IgD-negative memory B cell (primary cell): ENCODE data around the gene ENAM. TPM values are rescaled to one million over a fixed set of nuclear protein-coding genes. Genes with fewer than 3 reads are reported as not detected.

Experiments
- H3K27ac Mint-ChIP-seq, 3 donors: one replicate each; pipeline ENCODE4 v1.8.0; 2020 to 2022; ENCODE audit warnings: mild to moderate bottlenecking in 3 of 3, mixed read lengths in 3 of 3, moderate library complexity in 1 of 3
- H3K27me3 Mint-ChIP-seq: one replicate; pipeline ENCODE4 v1.8.0; 2021; ENCODE audit warnings: mixed read lengths
- H3K36me3 Mint-ChIP-seq: one replicate; pipeline ENCODE4 v1.8.0; 2020; ENCODE audit warnings: mild to moderate bottlenecking, mixed read lengths
- H3K4me1 Mint-ChIP-seq, 3 donors: one replicate each; pipeline ENCODE4 v1.8.0; 2020 to 2022; ENCODE audit warnings: mixed read lengths in 3 of 3, mild to moderate bottlenecking in 1 of 3
- H3K4me3 Mint-ChIP-seq, 4 donors: one replicate each; pipeline ENCODE4 v1.8.0; 2020 to 2022; ENCODE audit warnings: mild to moderate bottlenecking in 4 of 4, mixed read lengths in 4 of 4, moderate library complexity in 3 of 4
- H3K9me3 Mint-ChIP-seq, 3 donors: one replicate each; pipeline ENCODE4 v1.8.0; 2020 to 2021; ENCODE audit warnings: mixed read lengths in 3 of 3, mild to moderate bottlenecking in 1 of 3
- polyA plus RNA-seq: library from polyadenylated mRNA; unstranded; fragments of 300-500 nt; fragmentation: Illumina TruSeq; gene quantifications from one replicate; pipeline ENCODE4 v1.2.3, GENCODE V29; 2021

Gene ENAM, protein sequence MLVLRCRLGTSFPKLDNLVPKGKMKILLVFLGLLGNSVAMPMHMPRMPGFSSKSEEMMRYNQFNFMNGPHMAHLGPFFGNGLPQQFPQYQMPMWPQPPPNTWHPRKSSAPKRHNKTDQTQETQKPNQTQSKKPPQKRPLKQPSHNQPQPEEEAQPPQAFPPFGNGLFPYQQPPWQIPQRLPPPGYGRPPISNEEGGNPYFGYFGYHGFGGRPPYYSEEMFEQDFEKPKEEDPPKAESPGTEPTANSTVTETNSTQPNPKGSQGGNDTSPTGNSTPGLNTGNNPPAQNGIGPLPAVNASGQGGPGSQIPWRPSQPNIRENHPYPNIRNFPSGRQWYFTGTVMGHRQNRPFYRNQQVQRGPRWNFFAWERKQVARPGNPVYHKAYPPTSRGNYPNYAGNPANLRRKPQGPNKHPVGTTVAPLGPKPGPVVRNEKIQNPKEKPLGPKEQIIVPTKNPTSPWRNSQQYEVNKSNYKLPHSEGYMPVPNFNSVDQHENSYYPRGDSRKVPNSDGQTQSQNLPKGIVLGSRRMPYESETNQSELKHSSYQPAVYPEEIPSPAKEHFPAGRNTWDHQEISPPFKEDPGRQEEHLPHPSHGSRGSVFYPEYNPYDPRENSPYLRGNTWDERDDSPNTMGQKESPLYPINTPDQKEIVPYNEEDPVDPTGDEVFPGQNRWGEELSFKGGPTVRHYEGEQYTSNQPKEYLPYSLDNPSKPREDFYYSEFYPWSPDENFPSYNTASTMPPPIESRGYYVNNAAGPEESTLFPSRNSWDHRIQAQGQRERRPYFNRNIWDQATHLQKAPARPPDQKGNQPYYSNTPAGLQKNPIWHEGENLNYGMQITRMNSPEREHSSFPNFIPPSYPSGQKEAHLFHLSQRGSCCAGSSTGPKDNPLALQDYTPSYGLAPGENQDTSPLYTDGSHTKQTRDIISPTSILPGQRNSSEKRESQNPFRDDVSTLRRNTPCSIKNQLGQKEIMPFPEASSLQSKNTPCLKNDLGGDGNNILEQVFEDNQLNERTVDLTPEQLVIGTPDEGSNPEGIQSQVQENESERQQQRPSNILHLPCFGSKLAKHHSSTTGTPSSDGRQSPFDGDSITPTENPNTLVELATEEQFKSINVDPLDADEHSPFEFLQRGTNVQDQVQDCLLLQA
- 1.7 TPM for polyA plus RNA-seq

GRCh38 chr4:70628444-70628843 lies at the start of gene ENAM:
Gene ENAM, plus strand, starts transcription at chr4:70628744. Its CDS starts 757 bp downstream, at chr4:70629501.
- Mint-ChIP-seq H3K36me3 (peaks cover 4% of the 10 kb centered on the region), H3K4me1 (peaks cover 0 to 2% (median 0%) of the 10 kb centered on the region in 3 donors), H3K27me3 (no peaks in the 10 kb centered on the region), H3K27ac (no peak within 1 kb of the TSS), H3K4me3 (no peak within 1 kb of the TSS), H3K9me3 (no peaks in the 10 kb centered on the region)

DNA sequence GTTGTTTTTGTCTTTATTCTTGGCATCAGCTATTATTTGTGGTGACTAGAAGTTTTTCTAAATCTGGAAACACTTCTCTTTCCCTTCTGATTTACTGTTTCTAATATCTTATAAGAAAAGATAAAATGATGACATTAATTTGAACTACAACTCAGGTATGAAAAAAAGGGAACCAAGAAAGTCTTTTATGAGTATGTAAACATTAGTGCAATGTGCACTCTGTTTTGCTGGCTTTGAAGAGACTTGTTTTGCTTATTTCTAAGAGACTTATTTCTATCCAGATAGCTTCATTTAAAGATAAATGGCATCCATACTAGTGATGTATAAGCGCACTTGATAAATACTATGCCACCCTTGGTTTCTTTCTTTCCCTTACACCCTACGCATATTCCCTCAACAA lies 46.6 kb upstream of the ENAM start:
- peaks cover 3% of the 10 kb centered on the region for H3K27me3 Mint-ChIP-seq
- H3K4me3 Mint-ChIP-seq: no peak overlapping the region
- no peaks in the 10 kb centered on the region for H3K9me3 Mint-ChIP-seq
- H3K4me1 Mint-ChIP-seq: no peaks in the 10 kb centered on the region
- H3K36me3 Mint-ChIP-seq: no peaks in the 10 kb centered on the region
- H3K27ac Mint-ChIP-seq: no peak overlapping the region

DNA sequence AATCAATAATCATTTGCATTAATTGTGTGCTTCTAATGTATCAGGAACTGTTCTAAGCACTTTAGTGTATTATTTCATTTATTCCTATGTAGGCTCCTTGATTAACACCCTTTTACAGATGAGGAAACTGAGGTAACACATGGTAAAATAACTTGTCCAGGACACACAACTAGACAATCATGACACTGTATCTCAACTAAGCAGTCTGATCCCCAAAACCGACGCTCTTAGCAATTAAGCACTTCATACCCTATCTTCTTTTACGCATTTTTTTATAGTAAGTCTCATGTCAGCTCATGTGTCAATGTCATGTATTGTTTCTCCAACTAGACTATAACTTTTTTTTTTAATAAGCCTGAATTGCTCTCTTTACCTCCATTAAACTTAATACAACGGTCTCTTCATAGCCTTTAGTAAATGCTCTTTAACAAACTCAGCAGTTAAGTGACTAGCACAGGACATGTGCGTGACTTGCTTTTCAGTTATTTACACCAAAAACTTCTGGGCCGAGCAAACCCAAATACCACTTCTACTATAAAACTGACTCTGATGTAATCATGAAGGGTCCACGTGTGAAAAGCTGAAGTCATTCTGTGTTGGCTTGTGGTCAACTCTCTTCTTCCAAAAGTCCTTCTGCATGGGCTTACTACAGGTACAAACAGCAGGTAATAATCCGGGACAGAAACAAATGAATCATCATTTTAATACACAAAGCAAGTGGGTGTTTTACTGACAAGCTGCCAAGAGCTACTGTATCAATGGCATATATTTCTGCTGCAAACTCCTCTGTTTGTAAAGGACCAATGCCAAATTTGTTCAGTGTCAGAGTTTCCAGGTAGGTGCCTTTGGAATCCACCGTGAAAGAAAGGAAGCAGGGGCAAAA lies 44.4 kb upstream of the ENAM start:
- no peaks in the 10 kb centered on the region for H3K36me3 Mint-ChIP-seq
- peaks cover 3% of the 10 kb centered on the region for H3K27me3 Mint-ChIP-seq
- H3K27ac Mint-ChIP-seq: no peak overlapping the region
- no peak overlapping the region for H3K4me3 Mint-ChIP-seq
- no peaks in the 10 kb centered on the region for H3K9me3 Mint-ChIP-seq
- H3K4me1 Mint-ChIP-seq: no peaks in the 10 kb centered on the region

- H3K9me3 Mint-ChIP-seq: no peaks in the 10 kb centered on the region
- no peaks in the 10 kb centered on the region for H3K36me3 Mint-ChIP-seq
- H3K27me3 Mint-ChIP-seq: no peaks in the 10 kb centered on the region
- no peak overlapping the region for H3K27ac Mint-ChIP-seq
- H3K4me1 Mint-ChIP-seq: peaks cover 4 to 7% (median 7%) of the 10 kb centered on the region in 3 donors
- H3K4me3 Mint-ChIP-seq: no peak overlapping the region
Observed at GRCh38 chr4:70586841-70587240, 41.7 kb upstream of the ENAM start.

DNA sequence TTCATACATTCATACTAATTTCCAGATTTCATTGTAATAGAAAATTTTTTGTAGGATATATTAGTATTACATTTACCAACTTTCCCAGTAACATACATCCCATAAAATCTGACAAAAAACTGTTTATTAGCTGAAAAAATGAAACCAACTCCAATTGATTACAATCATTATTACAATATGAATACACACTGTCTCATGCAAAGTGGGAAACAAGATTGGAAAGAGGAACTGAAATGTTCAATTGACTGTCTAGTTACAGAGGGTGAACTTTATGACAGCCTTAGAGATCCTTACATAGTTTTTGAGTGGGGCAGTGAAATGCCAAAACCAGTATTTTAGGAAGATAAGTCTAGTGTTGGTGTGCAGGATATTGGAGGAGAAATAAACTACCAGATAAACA lies 38.8 kb upstream of the ENAM start:
- no peaks in the 10 kb centered on the region for H3K27me3 Mint-ChIP-seq
- no peaks in the 10 kb centered on the region for H3K36me3 Mint-ChIP-seq
- H3K9me3 Mint-ChIP-seq: no peaks in the 10 kb centered on the region
- H3K4me1 Mint-ChIP-seq: peaks cover 4 to 7% (median 7%) of the 10 kb centered on the region in 3 donors
- no peak overlapping the region for H3K4me3 Mint-ChIP-seq
- no peak overlapping the region for H3K27ac Mint-ChIP-seq

DNA sequence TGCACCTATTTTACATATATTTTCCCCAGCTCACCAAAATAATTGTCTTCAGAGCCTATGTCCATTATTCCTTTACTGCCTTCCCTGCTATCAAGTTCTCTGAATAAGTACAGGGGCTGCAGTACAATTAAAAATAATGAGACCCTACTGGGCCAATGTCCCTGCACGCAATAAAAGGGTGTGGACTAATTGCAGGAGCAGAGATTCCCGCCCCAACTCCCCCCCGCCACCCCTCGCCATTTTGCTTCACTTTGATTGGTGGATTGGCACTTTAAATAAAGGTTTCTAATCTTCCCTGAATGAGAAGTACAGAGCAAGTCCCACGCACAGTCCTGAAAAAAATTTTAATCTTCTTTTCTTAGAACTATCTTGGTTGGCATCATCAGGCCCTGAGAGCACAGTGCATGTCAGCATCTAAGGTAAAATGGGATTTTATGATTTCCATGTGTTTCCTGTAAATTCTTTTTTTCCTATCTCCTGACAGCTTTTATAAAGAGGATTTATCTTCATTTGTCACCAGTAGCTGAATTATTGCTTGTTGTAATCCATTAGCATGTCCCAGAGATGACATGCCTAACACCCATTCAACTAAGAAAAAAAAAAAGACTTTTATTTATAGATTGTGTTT lies 36.5 kb upstream of the ENAM start, which contains the start of gene AMBN:
Gene AMBN, plus strand, starts transcription at position 302 of the 628 bp plus-strand sequence. Its CDS starts 103 bp downstream, at position 405.
- no peak within 1 kb of the TSS for H3K27ac Mint-ChIP-seq

DNA sequence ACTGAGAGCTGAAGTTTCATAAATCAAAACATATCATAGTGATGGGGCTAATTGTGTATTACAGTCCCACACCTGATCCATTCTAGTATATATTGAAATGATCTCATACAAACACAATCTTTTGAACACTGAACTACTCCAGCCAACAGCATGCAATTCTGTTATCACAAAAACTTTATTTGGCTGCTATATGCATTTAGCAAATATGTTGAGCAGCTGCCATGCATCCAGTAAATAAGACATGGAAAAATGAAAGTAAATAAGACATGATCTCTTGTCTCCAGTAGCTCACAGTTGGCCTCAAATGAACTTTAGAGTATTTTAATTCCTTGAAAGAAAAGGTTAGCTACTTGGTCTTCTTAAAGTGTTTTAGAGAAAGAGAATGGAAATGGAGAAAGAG lies 34.3 kb upstream of the ENAM start:
- H3K4me3 Mint-ChIP-seq: no peak overlapping the region
- no peaks in the 10 kb centered on the region for H3K9me3 Mint-ChIP-seq
- peaks cover 4 to 7% (median 7%) of the 10 kb centered on the region in 3 donors for H3K4me1 Mint-ChIP-seq
- no peaks in the 10 kb centered on the region for H3K27me3 Mint-ChIP-seq
- H3K27ac Mint-ChIP-seq: no peak overlapping the region
- H3K36me3 Mint-ChIP-seq: no peaks in the 10 kb centered on the region

More for the DNA sequence above, 36.5 kb upstream of the ENAM start, which contains the start of gene AMBN:
- H3K4me1 Mint-ChIP-seq: peaks cover 4 to 7% (median 7%) of the 10 kb centered on the region in 3 donors
- no peaks in the 10 kb centered on the region for H3K36me3 Mint-ChIP-seq
- no peak within 1 kb of the TSS for H3K4me3 Mint-ChIP-seq
- H3K9me3 Mint-ChIP-seq: no peaks in the 10 kb centered on the region
- no peaks in the 10 kb centered on the region for H3K27me3 Mint-ChIP-seq

DNA sequence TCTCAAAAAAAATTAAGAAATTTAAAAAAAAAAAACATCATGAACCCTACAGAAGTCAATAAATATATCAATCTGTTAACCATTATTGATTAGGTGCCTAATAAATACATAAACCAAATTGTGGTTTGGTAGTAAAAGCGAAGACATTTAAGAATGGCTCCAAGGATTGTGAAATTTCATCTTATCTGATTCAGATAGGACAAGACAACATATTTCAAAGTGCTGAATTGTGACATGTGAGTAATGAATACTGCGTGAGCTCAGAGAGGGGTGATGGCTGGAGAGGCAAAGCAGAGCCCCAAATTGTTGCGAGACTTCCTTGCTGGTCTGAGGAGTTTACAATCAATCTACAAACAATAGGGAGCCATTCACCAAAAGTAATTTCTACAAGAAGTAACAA lies 28.2 kb upstream of the ENAM start:
- Mint-ChIP-seq H3K4me1 (peaks cover 0 to 3% (median 1%) of the 10 kb centered on the region in 3 donors), H3K27ac (no peak overlapping the region), H3K27me3 (no peaks in the 10 kb centered on the region), H3K36me3 (no peaks in the 10 kb centered on the region), H3K9me3 (no peaks in the 10 kb centered on the region), H3K4me3 (no peak overlapping the region)

DNA sequence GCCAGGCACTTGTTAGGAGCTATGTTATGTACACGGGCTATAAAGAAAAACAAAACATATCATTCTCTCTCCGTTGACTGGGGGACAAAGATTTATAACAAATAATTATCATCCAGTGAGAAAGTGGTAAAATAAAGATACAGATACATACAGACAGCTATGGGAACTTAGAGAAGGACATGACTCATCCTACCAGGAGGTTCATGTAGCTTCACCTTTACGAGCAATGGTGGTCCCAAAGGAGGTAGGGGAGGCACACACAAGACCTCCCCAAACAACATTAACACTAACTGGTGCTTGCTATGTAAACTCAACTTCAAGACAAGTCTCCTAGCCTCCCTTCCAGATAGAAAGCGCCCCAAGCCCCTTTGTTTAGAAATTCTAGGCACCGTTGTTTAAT lies 27.6 kb upstream of the ENAM start:
- Mint-ChIP-seq H3K4me1 (peaks cover 0 to 3% (median 1%) of the 10 kb centered on the region in 3 donors), H3K9me3 (no peaks in the 10 kb centered on the region), H3K27me3 (no peaks in the 10 kb centered on the region), H3K27ac (no peak overlapping the region), H3K36me3 (no peaks in the 10 kb centered on the region), H3K4me3 (no peak overlapping the region)

- H3K36me3 Mint-ChIP-seq: no peaks in the 10 kb centered on the region
- H3K27me3 Mint-ChIP-seq: no peaks in the 10 kb centered on the region
- no peak overlapping the region for H3K27ac Mint-ChIP-seq
- peaks cover 0 to 3% (median 1%) of the 10 kb centered on the region in 3 donors for H3K4me1 Mint-ChIP-seq
- no peaks in the 10 kb centered on the region for H3K9me3 Mint-ChIP-seq
- H3K4me3 Mint-ChIP-seq: no peak overlapping the region
Observed at GRCh38 chr4:70601422-70602039, 27.0 kb upstream of the ENAM start.

DNA sequence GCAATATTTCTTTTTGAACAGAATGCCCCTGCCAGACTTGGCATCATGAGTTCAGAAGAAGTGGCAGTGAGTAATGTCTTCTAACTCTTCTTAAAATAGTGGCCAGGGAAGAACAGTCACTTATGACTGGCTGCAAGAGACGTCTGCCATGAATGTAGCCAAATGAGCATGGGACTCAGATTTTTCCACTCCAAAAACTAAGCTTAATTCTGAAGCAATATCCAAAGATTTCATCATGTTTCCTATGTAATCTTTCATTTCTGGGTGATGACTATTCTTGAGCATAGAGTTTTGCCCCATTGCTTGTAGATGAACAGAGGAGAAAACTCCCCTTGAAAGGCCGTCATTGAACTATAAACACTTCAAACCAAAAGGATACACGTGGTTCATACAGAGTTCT lies 24.7 kb upstream of the ENAM start:
- Mint-ChIP-seq H3K27me3 (no peaks in the 10 kb centered on the region), H3K36me3 (no peaks in the 10 kb centered on the region), H3K4me3 (no peak overlapping the region), H3K27ac (no peak overlapping the region), H3K4me1 (peaks cover 0 to 3% (median 1%) of the 10 kb centered on the region in 3 donors), H3K9me3 (no peaks in the 10 kb centered on the region)

DNA sequence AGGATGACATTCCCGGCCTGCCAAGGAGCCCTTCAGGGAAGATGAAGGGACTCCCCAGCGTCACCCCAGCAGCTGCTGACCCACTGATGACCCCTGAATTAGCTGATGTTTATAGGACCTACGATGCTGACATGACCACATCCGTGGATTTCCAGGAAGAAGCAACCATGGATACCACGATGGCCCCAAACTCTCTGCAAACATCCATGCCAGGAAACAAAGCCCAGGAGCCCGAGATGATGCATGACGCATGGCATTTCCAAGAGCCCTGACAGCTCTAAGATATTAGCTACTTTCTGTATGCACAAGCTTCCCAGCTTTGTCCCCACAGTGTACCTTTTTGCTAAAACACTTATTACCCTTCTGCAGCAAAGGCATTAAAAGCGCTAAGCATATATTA lies 22.1 kb upstream of the ENAM start:
- Mint-ChIP-seq H3K4me1 (peaks cover 0 to under 1% (median under 1%) of the 10 kb centered on the region in 3 donors), H3K27me3 (no peaks in the 10 kb centered on the region), H3K27ac (no peak overlapping the region), H3K36me3 (no peaks in the 10 kb centered on the region), H3K9me3 (no peaks in the 10 kb centered on the region), H3K4me3 (no peak overlapping the region)

- Mint-ChIP-seq H3K9me3 (no peaks in the 10 kb centered on the region), H3K27me3 (no peaks in the 10 kb centered on the region), H3K4me3 (no peak overlapping the region), H3K4me1 (no peaks in the 10 kb centered on the region), H3K27ac (peak overlapping the region in 1 of 3 donors; percentile 0), H3K36me3 (no peaks in the 10 kb centered on the region)
Observed at GRCh38 chr4:70607334-70607853, 21.1 kb upstream of the ENAM start.
